Fibroblast of lung (primary cell): Measurements from ENCODE around the gene ZNF121. TPM values are rescaled to one million over a fixed set of nuclear protein-coding genes. Genes with fewer than 3 reads are reported as not detected.
"Not testable (repeated sequence)": the region's sequence is repeated elsewhere in the genome, so short reads cannot be mapped to it uniquely, and the experiment has no call there.

ENCODE experiments used
- DNase-seq, 2 donors: peaks; one replicate each; pipeline versions ENCODE4 v3.0.0 to v3.0.0-alpha.2; 2010; ENCODE audit warnings: low read depth in 2 of 2
- H2AFZ ChIP-seq: 2 replicates; pipeline ENCODE4 v1.5.1; 2012; ENCODE audit warnings: low read length, control low read depth, inconsistent platforms
- H3K27ac ChIP-seq: 2 replicates; pipeline ENCODE4 v1.5.1; 2011; ENCODE audit warnings: low read length, control low read depth; ENCODE audit not compliant: insufficient read depth
- H3K27me3 ChIP-seq: 2 replicates; pipeline ENCODE4 v1.5.1; 2011; ENCODE audit warnings: mild to moderate bottlenecking, low read length; ENCODE audit not compliant: control insufficient read depth, insufficient read depth
- H3K36me3 ChIP-seq: 2 replicates; pipeline ENCODE4 v1.5.1; 2011; ENCODE audit warnings: low read length; ENCODE audit not compliant: control insufficient read depth, insufficient read depth
- H3K4me1 ChIP-seq: 2 replicates; pipeline ENCODE4 v1.5.1; 2011; ENCODE audit warnings: low read length; ENCODE audit not compliant: control insufficient read depth, insufficient read depth; ENCODE audit errors: extremely low read depth
- H3K4me2 ChIP-seq: 2 replicates; pipeline ENCODE4 v1.5.1; 2011; ENCODE audit warnings: low read length, control low read depth; ENCODE audit not compliant: insufficient read depth; ENCODE audit errors: extremely low read depth
- H3K4me3 ChIP-seq, 4 experiments: fragments of 200-600 bp in 1 of 4; sonication (generic) in 1 of 4; replicated peaks in 1 of 4; 2 replicates each; pipeline ENCODE4 v1.5.1; 2011 to 2016; ENCODE audit warnings: low read length in 4 of 4, low read depth in 3 of 4, mild to moderate bottlenecking in 3 of 4, control low read depth in 2 of 4, inconsistent platforms in 1 of 4, mixed read lengths in 1 of 4; ENCODE audit not compliant: insufficient read depth in 1 of 4; ENCODE audit errors: control extremely low read depth in 1 of 4
- H3K79me2 ChIP-seq: 2 replicates; pipeline ENCODE4 v1.5.1; 2012; ENCODE audit warnings: mild to moderate bottlenecking, low read length, inconsistent platforms; ENCODE audit not compliant: control insufficient read depth, insufficient read depth
- H3K9ac ChIP-seq: 2 replicates; pipeline ENCODE4 v1.5.1; 2011; ENCODE audit warnings: mild to moderate bottlenecking, low read length, control low read depth; ENCODE audit not compliant: insufficient read depth
- H3K9me3 ChIP-seq: 2 replicates; pipeline ENCODE4 v1.5.1; 2012; ENCODE audit warnings: low read depth, low read length; ENCODE audit not compliant: control insufficient read depth, insufficient read depth
- H4K20me1 ChIP-seq: 2 replicates; pipeline ENCODE4 v1.5.1; 2011; ENCODE audit warnings: low read length; ENCODE audit not compliant: control insufficient read depth, insufficient read depth; ENCODE audit errors: extremely low read depth
- CTCF ChIP-seq, 2 donors: IDR thresholded peaks in 1 of 2; conservative IDR thresholded peaks in 1 of 2; 1 replicate in 1 of 2; 2 replicates in 1 of 2; pipeline ENCODE4 v1.5.1; 2011 to 2012; ENCODE audit warnings: low read length in 2 of 2, control low read depth in 1 of 2, inconsistent platforms in 1 of 2, low read depth in 1 of 2, mild to moderate bottlenecking in 1 of 2
- EZH2 ChIP-seq: IDR thresholded peaks from 2 replicates; pipeline ENCODE4 v1.5.1; 2012; ENCODE audit warnings: low read length, control low read depth, mild to moderate bottlenecking; ENCODE audit errors: missing control alignments
- polyA plus RNA-seq, 2 donors: library from polyadenylated mRNA; depleted of rRNA in 1 of 2; stranded (reverse) in 1 of 2; unstranded in 1 of 2; fragments of >200 nt; gene quantifications; 2 replicates each; pipeline ENCODE4 v1.2.1, GENCODE V29; 2011 to 2012; ENCODE audit warnings: missing spikeins in 1 of 2
- total RNA-seq: library from RNA; depleted of rRNA; stranded (reverse); fragments of >200 nt; gene quantifications from 2 replicates; pipeline ENCODE4 v1.2.1, GENCODE V29; 2014

ZNF121 gene
- total and polyA plus RNA-seq, 2 donors (not counting 1 experiment from before 2014, with no cell fraction given) = 3.7 to 53.3 TPM

GRCh38 chr19:9552536-9553274 is 31.6 kb downstream of the ZNF121 start:
- H3K27ac ChIP-seq = no peak overlapping the region
- H3K4me2 ChIP-seq = no peak overlapping the region
- H3K27me3 ChIP-seq = no peaks in the 10 kb centered on the region
- DNase-seq = no peak
- H3K9ac ChIP-seq = no peak overlapping the region
- no peak for TF ChIP-seq CTCF (conservative IDR thresholded peaks at IDR 0.05 in 1 of 2, IDR thresholded peaks at IDR 0.05 in 1 of 2; ENCODE audit: low read depth in 1 of 2, low read length in 2 of 2)
- TF ChIP-seq EZH2 = no peak
- no peaks in the 10 kb centered on the region for H3K79me2 ChIP-seq
- H3K36me3 ChIP-seq = no peaks in the 10 kb centered on the region
- H4K20me1 ChIP-seq = no peaks in the 10 kb centered on the region
- H2AFZ ChIP-seq = no peak overlapping the region
- H3K4me3 ChIP-seq = no peak overlapping the region
- no peaks in the 10 kb centered on the region for H3K9me3 ChIP-seq
- H3K4me1 ChIP-seq = no peaks in the 10 kb centered on the region

- no peaks in the 10 kb centered on the region for H3K27me3 ChIP-seq
- H3K4me2 ChIP-seq = no peak overlapping the region
- no peaks in the 10 kb centered on the region for H3K9me3 ChIP-seq
- H3K36me3 ChIP-seq = no peaks in the 10 kb centered on the region
- H4K20me1 ChIP-seq = no peaks in the 10 kb centered on the region
- no peak overlapping the region for H2AFZ ChIP-seq
- H3K79me2 ChIP-seq = no peaks in the 10 kb centered on the region
- no peak overlapping the region for H3K4me3 ChIP-seq
- H3K9ac ChIP-seq = no peak overlapping the region
- H3K27ac ChIP-seq = no peak overlapping the region
- DNase-seq = no peak
- TF ChIP-seq CTCF (conservative IDR thresholded peaks at IDR 0.05 in 1 of 2, IDR thresholded peaks at IDR 0.05 in 1 of 2; ENCODE audit: low read depth in 1 of 2, low read length in 2 of 2) (no peak), EZH2 (no peak)
- H3K4me1 ChIP-seq = no peaks in the 10 kb centered on the region
These were observed 36.4 kb downstream of the ZNF121 start for GRCh38 chr19:9547870-9548269.

GRCh38 chr19:9541281-9541680 is 43.0 kb downstream of the ZNF121 start:
- not testable (repeated sequence) for H3K9ac ChIP-seq, H3K36me3 ChIP-seq, H3K9me3 ChIP-seq, H3K79me2 ChIP-seq, H4K20me1 ChIP-seq, DNase-seq, H3K4me3 ChIP-seq, H2AFZ ChIP-seq, H3K4me2 ChIP-seq, H3K4me1 ChIP-seq, H3K27me3 ChIP-seq, H3K27ac ChIP-seq

- not testable (repeated sequence) for H3K79me2 ChIP-seq, H3K4me2 ChIP-seq, H3K27me3 ChIP-seq, H2AFZ ChIP-seq, H3K27ac ChIP-seq, H3K4me3 ChIP-seq, H3K36me3 ChIP-seq, H3K4me1 ChIP-seq, H4K20me1 ChIP-seq, H3K9me3 ChIP-seq, H3K9ac ChIP-seq
- peak in 1 of 2 donors; percentile 21 for DNase-seq
These were observed 44.4 kb downstream of the ZNF121 start for GRCh38 chr19:9539921-9540320.

- H4K20me1 ChIP-seq, H3K36me3 ChIP-seq, DNase-seq, H3K79me2 ChIP-seq, H3K4me1 ChIP-seq, H3K9ac ChIP-seq, H3K4me2 ChIP-seq, H3K9me3 ChIP-seq, H3K27me3 ChIP-seq, H2AFZ ChIP-seq: not testable (repeated sequence)
- Histone ChIP-seq H3K4me3 (peak overlapping the region in 2 of 4 experiments; percentile 98), H3K27ac (peak overlapping the region; percentile 95)
These were observed 45.1 kb downstream of the ZNF121 start for GRCh38 chr19:9539201-9539600.
